A549 treated with AZD9567 at 1 μM for 4 hours (cell line): ENCODE results near the gene SKOR2. TPM values are rescaled to one million over a fixed set of nuclear protein-coding genes. Genes with fewer than 3 reads are reported as not detected.

Source experiments
- total RNA-seq: library from RNA; stranded (reverse); fragments of 200-300 nt; extraction: Qiagen RNA extraction; gene quantifications from 5 replicates; pipeline ENCODE4 v1.2.3, GENCODE V29; 2022; ENCODE audit not compliant: insufficient read depth

The SKOR2 gene
- total RNA-seq, result not detected in 5 replicates

DNA sequence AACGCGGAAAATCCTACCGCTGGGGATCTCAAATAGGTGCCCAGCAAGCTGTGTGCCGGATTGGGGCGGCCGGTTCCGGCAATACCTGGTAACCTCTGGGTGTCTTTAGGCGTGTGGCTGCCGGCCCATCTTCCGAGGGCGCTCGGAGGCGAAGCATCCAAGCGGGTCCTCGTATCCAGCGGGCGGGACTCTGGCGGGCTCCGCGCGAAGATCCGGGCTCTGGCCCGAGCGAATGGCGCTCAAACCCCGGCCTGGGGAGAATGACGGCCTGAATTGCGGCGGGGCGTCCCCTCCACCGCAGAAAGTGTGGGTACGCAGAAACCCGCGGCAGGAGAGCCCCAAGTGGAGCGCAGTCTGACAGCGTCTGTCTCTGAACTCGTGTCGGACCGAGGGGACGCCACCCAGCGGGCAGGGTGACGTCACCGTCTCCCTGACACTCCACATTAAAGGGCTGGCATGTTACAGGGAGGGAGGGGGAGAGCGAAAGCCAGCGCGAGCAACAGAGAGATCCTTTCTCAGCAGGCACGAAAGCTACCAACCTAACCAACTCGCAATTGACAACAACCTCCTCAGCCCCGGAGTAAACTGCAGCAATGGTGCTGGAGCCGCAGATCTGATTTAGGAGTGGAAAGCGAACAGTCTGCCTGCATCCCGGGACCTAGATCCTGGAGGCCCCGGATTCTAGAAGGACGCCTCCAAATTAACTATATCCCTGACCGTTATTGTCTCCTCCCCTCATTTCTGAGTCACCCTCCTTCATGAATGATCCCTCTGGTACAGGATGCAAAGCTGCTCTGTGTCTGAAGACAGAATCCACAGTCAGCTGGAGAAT lies at the start of gene SKOR2:
Gene SKOR2, minus strand, starts transcription at position 372 of the 832 bp plus-strand sequence. CDS start 2,477 bp downstream, outside the sequence.

DNA sequence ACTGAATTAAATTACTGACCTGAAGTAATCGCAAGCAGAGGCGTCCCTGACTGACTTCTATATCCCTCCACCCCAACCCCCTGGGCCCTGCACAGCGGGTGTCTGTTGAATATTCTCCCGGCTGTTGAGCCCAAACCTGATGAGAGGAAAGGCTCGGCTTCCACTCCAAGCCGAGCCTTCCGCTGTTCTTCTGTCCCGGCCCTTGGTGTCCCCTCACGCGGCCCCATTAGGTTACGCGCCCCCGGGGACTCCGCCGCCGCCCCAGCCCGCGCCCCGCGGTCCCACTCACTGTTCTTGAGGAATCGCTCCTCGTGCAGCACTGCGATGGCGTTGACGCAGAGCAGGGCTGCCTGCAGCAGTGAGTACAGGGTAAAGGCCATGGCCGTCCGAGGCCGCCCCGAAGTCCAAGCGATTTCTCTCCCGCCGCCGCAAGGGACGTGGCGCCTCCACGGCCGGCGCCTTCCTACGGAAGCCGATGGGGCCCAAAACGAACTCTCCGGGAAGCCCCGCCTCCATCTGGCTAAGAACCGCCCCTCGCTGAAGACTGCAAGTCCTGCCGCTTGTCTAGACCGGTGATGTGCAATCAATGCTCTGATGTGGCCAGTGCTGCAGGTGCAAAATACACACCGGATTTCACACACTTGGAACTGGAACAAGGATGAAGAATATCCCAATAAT lies 75.4 kb downstream of the SKOR2 start, which contains the start of gene IER3IP1:
Gene IER3IP1, minus strand, starts transcription at position 467 of the 678 bp plus-strand sequence. Its CDS starts 87 bp downstream, at position 380.

Other genes with a start within 250 kb of the SKOR2 start
- gene ELOA2, start 216.0 kb downstream of the SKOR2 start, total RNA-seq, result not detected in 5 replicates
- gene HDHD2, start 101.2 kb downstream of the SKOR2 start, total RNA-seq, result 7.4 to 14.5 TPM (median 10.3 TPM) in 5 replicates
- gene IER3IP1, start 75.3 kb downstream of the SKOR2 start, total RNA-seq, result 17.3 to 19.0 TPM (median 18.1 TPM) in 5 replicates